GM06990 (cell line): Measurements from ENCODE around the gene TEX10.

ENCODE experiments used
- DNase-seq: peaks from one replicate; pipeline ENCODE4 v3.0.0-alpha.2; 2011; ENCODE audit not compliant: insufficient read length; ENCODE audit errors: extremely low read depth
- H3K27me3 ChIP-seq: replicated peaks from 2 replicates; pipeline ENCODE4 v1.6.0; 2011; ENCODE audit warnings: low read length; ENCODE audit not compliant: control insufficient read depth, insufficient read depth
- H3K36me3 ChIP-seq: 2 replicates; pipeline ENCODE4 v1.5.1; 2011; ENCODE audit warnings: low read length; ENCODE audit not compliant: control insufficient read depth, insufficient read depth
- H3K4me3 ChIP-seq: replicated peaks from 2 replicates; pipeline ENCODE4 v1.5.1; 2011; ENCODE audit warnings: low read depth, mild to moderate bottlenecking, control low read depth, low read length
- CTCF ChIP-seq: IDR thresholded peaks from 2 replicates; pipeline ENCODE4 v1.5.1; 2011; ENCODE audit warnings: low read length, control low read depth, mild to moderate bottlenecking, inconsistent platforms; ENCODE audit not compliant: insufficient read depth, poor library complexity, severe bottlenecking

Gene TEX10

GRCh38 chr9:100370064-100370723, 17.5 kb upstream of the TEX10 start:
- Histone ChIP-seq H3K36me3 (no peaks in the 10 kb centered on the region), H3K27me3 (no peaks in the 10 kb centered on the region), H3K4me3 (no peak overlapping the region)
- no peak for DNase-seq
- TF ChIP-seq CTCF: no peak

- Histone ChIP-seq H3K27me3 (no peaks in the 10 kb centered on the region), H3K36me3 (no peaks in the 10 kb centered on the region), H3K4me3 (no peak overlapping the region)
- TF ChIP-seq CTCF: no peak
- DNase-seq: no peak
Measured at GRCh38 chr9:100368672-100369071, 15.9 kb upstream of the TEX10 start.

- Histone ChIP-seq H3K36me3 (no peaks in the 10 kb centered on the region), H3K4me3 (no peak overlapping the region), H3K27me3 (no peaks in the 10 kb centered on the region)
- no peak for TF ChIP-seq CTCF
- DNase-seq: no peak
Measured at GRCh38 chr9:100366121-100366520, 13.4 kb upstream of the TEX10 start.

GRCh38 chr9:100364013-100364412, 11.3 kb upstream of the TEX10 start:
- H3K4me3 ChIP-seq: no peak overlapping the region
- no peaks in the 10 kb centered on the region for H3K36me3 ChIP-seq
- H3K27me3 ChIP-seq: no peaks in the 10 kb centered on the region
- no peak for DNase-seq
- TF ChIP-seq CTCF: no peak

GRCh38 chr9:100359057-100359456, 6.3 kb upstream of the TEX10 start:
- H3K27me3 ChIP-seq: no peaks in the 10 kb centered on the region
- no peaks in the 10 kb centered on the region for H3K36me3 ChIP-seq
- no peak for TF ChIP-seq CTCF
- H3K4me3 ChIP-seq: no peak overlapping the region
- no peak for DNase-seq

- no peak for DNase-seq
Measured at GRCh38 chr9:100357501-100357900, 4.8 kb upstream of the TEX10 start.

More at GRCh38 chr9:100357501-100357900, 4.8 kb upstream of the TEX10 start:
- no peaks in the 10 kb centered on the region for H3K27me3 ChIP-seq
- no peaks in the 10 kb centered on the region for H3K36me3 ChIP-seq
- no peak overlapping the region for H3K4me3 ChIP-seq
- TF ChIP-seq CTCF: no peak
